ENCODE data around the gene CCSER1.

DNA sequence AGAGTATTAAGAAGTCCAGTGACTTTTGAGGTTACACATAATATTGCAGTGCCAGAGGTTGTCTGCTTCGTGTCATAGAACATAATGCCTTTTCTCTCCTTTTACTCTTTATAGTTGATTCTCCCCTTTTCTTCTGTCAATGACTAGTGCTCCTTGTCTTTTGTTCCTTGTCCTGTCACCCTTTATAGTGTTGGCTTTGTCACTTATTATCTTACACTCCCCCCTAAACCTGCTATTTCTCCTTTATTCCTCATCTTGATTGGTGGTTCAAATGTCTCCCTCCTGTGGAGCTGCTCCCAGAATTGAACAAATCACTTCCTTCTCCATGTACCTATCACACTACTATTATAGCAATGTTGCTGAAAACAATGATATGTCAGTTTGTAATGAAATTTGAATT, 1320.0 kb downstream of the CCSER1 start:
- TF ChIP-seq, protein P1, sequence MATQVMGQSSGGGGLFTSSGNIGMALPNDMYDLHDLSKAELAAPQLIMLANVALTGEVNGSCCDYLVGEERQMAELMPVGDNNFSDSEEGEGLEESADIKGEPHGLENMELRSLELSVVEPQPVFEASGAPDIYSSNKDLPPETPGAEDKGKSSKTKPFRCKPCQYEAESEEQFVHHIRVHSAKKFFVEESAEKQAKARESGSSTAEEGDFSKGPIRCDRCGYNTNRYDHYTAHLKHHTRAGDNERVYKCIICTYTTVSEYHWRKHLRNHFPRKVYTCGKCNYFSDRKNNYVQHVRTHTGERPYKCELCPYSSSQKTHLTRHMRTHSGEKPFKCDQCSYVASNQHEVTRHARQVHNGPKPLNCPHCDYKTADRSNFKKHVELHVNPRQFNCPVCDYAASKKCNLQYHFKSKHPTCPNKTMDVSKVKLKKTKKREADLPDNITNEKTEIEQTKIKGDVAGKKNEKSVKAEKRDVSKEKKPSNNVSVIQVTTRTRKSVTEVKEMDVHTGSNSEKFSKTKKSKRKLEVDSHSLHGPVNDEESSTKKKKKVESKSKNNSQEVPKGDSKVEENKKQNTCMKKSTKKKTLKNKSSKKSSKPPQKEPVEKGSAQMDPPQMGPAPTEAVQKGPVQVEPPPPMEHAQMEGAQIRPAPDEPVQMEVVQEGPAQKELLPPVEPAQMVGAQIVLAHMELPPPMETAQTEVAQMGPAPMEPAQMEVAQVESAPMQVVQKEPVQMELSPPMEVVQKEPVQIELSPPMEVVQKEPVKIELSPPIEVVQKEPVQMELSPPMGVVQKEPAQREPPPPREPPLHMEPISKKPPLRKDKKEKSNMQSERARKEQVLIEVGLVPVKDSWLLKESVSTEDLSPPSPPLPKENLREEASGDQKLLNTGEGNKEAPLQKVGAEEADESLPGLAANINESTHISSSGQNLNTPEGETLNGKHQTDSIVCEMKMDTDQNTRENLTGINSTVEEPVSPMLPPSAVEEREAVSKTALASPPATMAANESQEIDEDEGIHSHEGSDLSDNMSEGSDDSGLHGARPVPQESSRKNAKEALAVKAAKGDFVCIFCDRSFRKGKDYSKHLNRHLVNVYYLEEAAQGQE (IDR thresholded peaks at IDR 0.05; ENCODE audit: borderline replicate concordance), result peak; percentile 60
- TF ChIP-seq, protein P2, sequence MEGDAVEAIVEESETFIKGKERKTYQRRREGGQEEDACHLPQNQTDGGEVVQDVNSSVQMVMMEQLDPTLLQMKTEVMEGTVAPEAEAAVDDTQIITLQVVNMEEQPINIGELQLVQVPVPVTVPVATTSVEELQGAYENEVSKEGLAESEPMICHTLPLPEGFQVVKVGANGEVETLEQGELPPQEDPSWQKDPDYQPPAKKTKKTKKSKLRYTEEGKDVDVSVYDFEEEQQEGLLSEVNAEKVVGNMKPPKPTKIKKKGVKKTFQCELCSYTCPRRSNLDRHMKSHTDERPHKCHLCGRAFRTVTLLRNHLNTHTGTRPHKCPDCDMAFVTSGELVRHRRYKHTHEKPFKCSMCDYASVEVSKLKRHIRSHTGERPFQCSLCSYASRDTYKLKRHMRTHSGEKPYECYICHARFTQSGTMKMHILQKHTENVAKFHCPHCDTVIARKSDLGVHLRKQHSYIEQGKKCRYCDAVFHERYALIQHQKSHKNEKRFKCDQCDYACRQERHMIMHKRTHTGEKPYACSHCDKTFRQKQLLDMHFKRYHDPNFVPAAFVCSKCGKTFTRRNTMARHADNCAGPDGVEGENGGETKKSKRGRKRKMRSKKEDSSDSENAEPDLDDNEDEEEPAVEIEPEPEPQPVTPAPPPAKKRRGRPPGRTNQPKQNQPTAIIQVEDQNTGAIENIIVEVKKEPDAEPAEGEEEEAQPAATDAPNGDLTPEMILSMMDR (IDR thresholded peaks at IDR 0.05; ENCODE audit: poor library complexity, severe bottlenecking), result no peak

Measured in neural cell (in vitro differentiated cells).